Natural killer cell (primary cell): ENCODE results near the gene SETD3. TPM values are rescaled to one million over a fixed set of nuclear protein-coding genes. Genes with fewer than 3 reads are reported as not detected.

ENCODE experiments used
- ATAC-seq, 3 donors: fragments of 150-1000 bp in 2 of 3; fragments of 200-7000 bp in 1 of 3; cut with Tn5 transposase; 1 replicate in 1 of 3; 2 replicates in 2 of 3; pipeline ENCODE4 v1.10.0; 2021; ENCODE audit warnings: mild to moderate bottlenecking in 2 of 3, moderate library complexity in 2 of 3
- DNase-seq, 2 donors: peaks; one replicate each; pipeline versions ENCODE4 v3.0.0 to v3.0.0-alpha.2; 2013 to 2021; ENCODE audit warnings: mixed read lengths in 1 of 2
- H3K27ac ChIP-seq: one replicate; pipeline ENCODE4 v1.5.1; 2013; ENCODE audit warnings: mild to moderate bottlenecking, low read length
- H3K27me3 ChIP-seq: one replicate; pipeline ENCODE4 v1.6.1; 2013; ENCODE audit warnings: low read length; ENCODE audit not compliant: control insufficient read depth, insufficient read depth
- H3K36me3 ChIP-seq: one replicate; pipeline ENCODE4 v1.6.1; 2013; ENCODE audit warnings: low read length; ENCODE audit not compliant: control insufficient read depth, insufficient read depth
- H3K4me1 ChIP-seq: one replicate; pipeline ENCODE4 v1.6.1; 2013; ENCODE audit warnings: low read length; ENCODE audit not compliant: control insufficient read depth, insufficient read depth
- H3K4me3 ChIP-seq: one replicate; pipeline ENCODE4 v1.5.1; 2013; ENCODE audit warnings: low read length
- H3K9me3 ChIP-seq: one replicate; pipeline ENCODE4 v1.6.1; 2013; ENCODE audit warnings: low read length; ENCODE audit not compliant: control insufficient read depth, insufficient read depth
- H3K27ac Mint-ChIP-seq, 2 donors: one replicate each; pipeline ENCODE4 v1.8.0; 2022; ENCODE audit warnings: mild to moderate bottlenecking in 2 of 2, mixed read lengths in 2 of 2, moderate library complexity in 1 of 2
- H3K27me3 Mint-ChIP-seq, 2 donors: one replicate each; pipeline ENCODE4 v1.8.0; 2022; ENCODE audit warnings: low read depth in 2 of 2, mixed read lengths in 2 of 2
- H3K36me3 Mint-ChIP-seq: one replicate; pipeline ENCODE4 v1.8.0; 2022; ENCODE audit warnings: mixed read lengths
- H3K4me1 Mint-ChIP-seq, 2 donors: one replicate each; pipeline ENCODE4 v1.8.0; 2022; ENCODE audit warnings: mixed read lengths in 2 of 2
- H3K4me3 Mint-ChIP-seq: one replicate; pipeline ENCODE4 v1.8.0; 2022; ENCODE audit warnings: mild to moderate bottlenecking, moderate library complexity, mixed read lengths
- H3K9me3 Mint-ChIP-seq, 2 donors: one replicate each; pipeline ENCODE4 v1.8.0; 2022; ENCODE audit warnings: mixed read lengths in 2 of 2
- WGBS: methylation state at CpG from one replicate; pipeline ENCODE4 v1.1.7; 2013; ENCODE audit warnings: missing lambda C conversion rate; ENCODE audit not compliant: insufficient coverage; 5-methylcytosine and 5-hydroxymethylcytosine counted together
- intact Hi-C: fragments of 100-400 bp; cut with micrococcal nuclease; formaldehyde crosslinking; loops from one replicate; pipeline ENCODE4 v1.14.2; 2022
- total RNA-seq, 4 donors: library from RNA; stranded (reverse); fragments of 120-200 nt in 1 of 4; gene quantifications; one replicate each; pipeline versions ENCODE4 v1.2.3 to v1.2.4, GENCODE V29; 2013 to 2022
- TF ChIP-seq, protein P1 (sequence below): fragments of 200-600 bp; IDR thresholded peaks from one replicate; pipeline ENCODE4 v1.8.0; 2022; ENCODE audit warnings: antibody characterized with exemption

The SETD3 gene
- total RNA-seq: 100 to 1,000 TPM; 111 to 160 (median 137) TPM
- 217 TPM for total RNA-seq (2013)

DNA sequence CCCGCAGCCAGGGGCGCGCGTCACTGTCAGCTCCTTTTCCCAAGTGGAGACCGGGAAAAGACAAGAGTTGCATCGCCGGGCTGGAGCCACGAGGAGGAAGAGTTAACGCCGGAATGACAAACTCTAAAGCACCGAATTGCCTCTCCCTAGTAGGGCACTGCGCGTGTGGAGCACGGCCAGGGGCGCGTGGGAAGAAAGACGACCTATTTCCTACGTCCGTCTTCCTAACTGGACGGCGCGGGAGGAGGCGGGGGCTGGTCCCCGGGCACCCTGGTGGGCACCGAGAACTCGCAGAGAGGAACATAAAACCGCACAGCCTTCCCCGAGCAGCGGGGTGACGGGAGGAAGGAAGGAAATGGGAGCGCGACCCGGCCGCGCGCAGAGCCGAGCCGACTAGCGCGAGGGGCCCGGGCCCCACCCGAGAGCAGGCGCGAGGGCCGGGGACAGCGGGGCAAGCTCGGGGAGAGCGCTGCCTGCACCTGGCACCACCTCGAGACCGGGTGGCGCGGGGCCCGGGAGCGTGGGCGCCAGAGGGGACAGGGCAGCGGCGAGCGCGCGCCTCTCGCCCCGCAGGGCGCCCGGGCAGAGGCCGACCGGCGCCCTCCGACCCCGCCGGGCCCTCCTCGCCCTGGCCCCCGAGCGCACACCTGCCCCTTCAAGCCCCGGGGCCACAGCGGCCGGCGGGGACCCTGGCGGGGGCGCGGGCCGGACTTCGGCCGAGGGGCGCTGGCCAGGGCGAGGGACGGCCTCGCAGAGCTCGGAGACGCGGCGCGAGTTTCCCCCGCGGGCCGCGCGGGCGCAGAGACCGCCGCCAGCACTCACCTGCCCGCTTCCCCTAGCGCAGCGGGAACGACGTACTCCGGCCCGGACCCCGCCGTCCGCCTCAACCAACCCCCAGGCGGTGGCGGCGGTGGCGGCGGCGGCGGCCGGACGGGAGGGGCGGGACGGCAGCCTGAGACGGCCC, at the start of gene SETD3:
Gene SETD3, minus strand, starts transcription at position 954 of the 964 bp plus-strand sequence. CDS start 15,054 bp downstream, outside the sequence.
- ATAC-seq: no peak
- no peaks in the 10 kb centered on the region for H3K9me3 ChIP-seq
- H3K27me3 ChIP-seq: no peaks in the 10 kb centered on the region
- intact Hi-C loops: loop anchor here (2.0 kb wide), 2 partner anchors 43 to 125 kb away; partner anchors contain the start of gene CCDC85C
- DNase-seq: peak; percentile 36 to 56
- under 1% methylated on average over 122 of the region's 122 CpGs for WGBS
- peak within 1 kb of the TSS; percentile 99 for H3K4me3 Mint-ChIP-seq
- H3K27ac Mint-ChIP-seq: peak within 1 kb of the TSS; percentile 96 to 97
- peaks cover 75 to 85% of the 10 kb centered on the region in 2 donors for H3K4me1 Mint-ChIP-seq
- H3K36me3 Mint-ChIP-seq: no peaks in the 10 kb centered on the region
- TF ChIP-seq, protein P1, sequence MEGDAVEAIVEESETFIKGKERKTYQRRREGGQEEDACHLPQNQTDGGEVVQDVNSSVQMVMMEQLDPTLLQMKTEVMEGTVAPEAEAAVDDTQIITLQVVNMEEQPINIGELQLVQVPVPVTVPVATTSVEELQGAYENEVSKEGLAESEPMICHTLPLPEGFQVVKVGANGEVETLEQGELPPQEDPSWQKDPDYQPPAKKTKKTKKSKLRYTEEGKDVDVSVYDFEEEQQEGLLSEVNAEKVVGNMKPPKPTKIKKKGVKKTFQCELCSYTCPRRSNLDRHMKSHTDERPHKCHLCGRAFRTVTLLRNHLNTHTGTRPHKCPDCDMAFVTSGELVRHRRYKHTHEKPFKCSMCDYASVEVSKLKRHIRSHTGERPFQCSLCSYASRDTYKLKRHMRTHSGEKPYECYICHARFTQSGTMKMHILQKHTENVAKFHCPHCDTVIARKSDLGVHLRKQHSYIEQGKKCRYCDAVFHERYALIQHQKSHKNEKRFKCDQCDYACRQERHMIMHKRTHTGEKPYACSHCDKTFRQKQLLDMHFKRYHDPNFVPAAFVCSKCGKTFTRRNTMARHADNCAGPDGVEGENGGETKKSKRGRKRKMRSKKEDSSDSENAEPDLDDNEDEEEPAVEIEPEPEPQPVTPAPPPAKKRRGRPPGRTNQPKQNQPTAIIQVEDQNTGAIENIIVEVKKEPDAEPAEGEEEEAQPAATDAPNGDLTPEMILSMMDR: no peak
- no peaks in the 10 kb centered on the region for H3K36me3 ChIP-seq
- H3K9me3 Mint-ChIP-seq: no peaks in the 10 kb centered on the region
- H3K4me3 ChIP-seq: peak within 1 kb of the TSS; percentile 94
- H3K4me1 ChIP-seq: peaks cover 21% of the 10 kb centered on the region
- H3K27ac ChIP-seq: peak within 1 kb of the TSS; percentile 94
- H3K27me3 Mint-ChIP-seq: no peaks in the 10 kb centered on the region

DNA sequence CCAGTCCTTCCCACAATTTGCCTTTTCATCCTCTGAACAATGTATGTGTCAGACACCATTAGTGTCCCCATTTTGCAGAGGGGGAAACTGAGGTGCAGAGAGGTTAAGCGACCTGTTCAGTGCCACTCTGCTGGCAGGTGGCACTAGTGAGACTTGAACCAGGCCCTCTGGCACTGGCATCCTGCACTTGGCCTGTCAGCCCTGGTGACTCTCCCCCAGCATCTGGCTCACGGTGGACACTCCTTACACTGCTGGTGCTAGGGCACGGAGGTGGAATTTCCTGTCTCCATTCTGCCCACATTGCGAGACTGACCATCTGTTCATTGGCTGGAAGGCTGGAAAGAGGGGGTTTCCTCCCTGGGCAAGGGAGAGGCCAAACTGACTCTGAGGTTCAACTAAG, 49.2 kb upstream of the SETD3 start:
- Mint-ChIP-seq H3K9me3 (no peaks in the 10 kb centered on the region), H3K4me1 (no peaks in the 10 kb centered on the region)

DNA sequence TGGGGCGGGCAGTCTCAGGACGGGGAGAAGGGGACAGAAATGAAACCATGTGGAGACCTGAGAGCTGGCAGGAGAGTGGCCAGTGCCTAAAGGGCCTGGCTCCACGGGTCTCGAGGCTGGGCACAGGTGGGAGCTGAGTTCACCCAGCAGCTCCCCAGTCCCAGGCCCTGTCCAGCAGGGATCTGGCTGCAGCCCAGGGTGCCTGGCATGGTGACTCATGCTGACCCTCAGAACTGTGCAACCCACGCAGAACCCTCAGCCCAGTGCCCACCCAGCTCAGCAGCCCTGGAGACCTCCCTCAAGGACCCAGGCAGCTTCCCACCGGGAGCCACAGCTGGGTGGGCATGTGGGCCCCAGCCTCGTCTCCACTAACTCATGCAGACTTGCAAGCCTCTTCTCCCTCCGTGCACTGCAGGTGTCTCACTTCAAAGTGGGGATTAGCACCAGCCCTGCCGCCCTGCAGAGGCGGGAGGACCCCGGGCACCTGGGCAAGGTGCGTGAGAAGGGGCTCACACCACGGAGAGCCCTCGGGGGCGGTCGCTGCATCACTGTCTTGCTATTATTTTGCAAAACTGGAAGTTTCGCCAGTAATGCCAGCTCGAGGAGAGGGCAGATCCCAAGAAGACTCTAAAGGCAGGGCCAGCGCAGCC, 46.9 kb upstream of the SETD3 start:
- Mint-ChIP-seq H3K4me3 (no peak overlapping the region), H3K36me3 (no peaks in the 10 kb centered on the region), H3K4me1 (no peaks in the 10 kb centered on the region), H3K27ac (no peak overlapping the region), H3K27me3 (no peaks in the 10 kb centered on the region), H3K9me3 (no peaks in the 10 kb centered on the region)
- no peaks in the 10 kb centered on the region for H3K4me1 ChIP-seq
- intact Hi-C loops: no loop called here
- WGBS: 88% methylated on average over 19 of the region's 19 CpGs
- no peaks in the 10 kb centered on the region for H3K27me3 ChIP-seq
- TF ChIP-seq, protein P1: no peak
- no peak for ATAC-seq
- no peak for DNase-seq
- no peak overlapping the region for H3K4me3 ChIP-seq
- no peaks in the 10 kb centered on the region for H3K36me3 ChIP-seq
- H3K9me3 ChIP-seq: no peaks in the 10 kb centered on the region
- H3K27ac ChIP-seq: no peak overlapping the region

More for the DNA sequence above, 49.2 kb upstream of the SETD3 start:
- Histone ChIP-seq H3K27ac (no peak overlapping the region), H3K27me3 (no peaks in the 10 kb centered on the region), H3K4me3 (no peak overlapping the region), H3K9me3 (no peaks in the 10 kb centered on the region), H3K36me3 (no peaks in the 10 kb centered on the region), H3K4me1 (no peaks in the 10 kb centered on the region)
- DNase-seq (no peak), ATAC-seq (no peak)
- no peaks in the 10 kb centered on the region for H3K27me3 Mint-ChIP-seq
- H3K36me3 Mint-ChIP-seq: no peaks in the 10 kb centered on the region
- WGBS: 84% methylated on average over 4 of the region's 4 CpGs
- TF ChIP-seq, protein P1: no peak
- no peak overlapping the region for H3K4me3 Mint-ChIP-seq
- intact Hi-C loops: no loop called here
- H3K27ac Mint-ChIP-seq: no peak overlapping the region
